ENCODE data around the gene PTBP1.

The PTBP1 gene

GRCh38 chr19:796692-797527 is at the start of gene PTBP1:
Gene PTBP1 (plus strand): TSS chr19:797452. CDS start chr19:797498, 46 bp downstream.
- DNase-seq: peak; percentile 100

- no peak for DNase-seq
Measured at GRCh38 chr19:748274-748598, 49.0 kb upstream of the PTBP1 start.

GRCh38 chr19:749811-750210 is 47.4 kb upstream of the PTBP1 start:
- DNase-seq: no peak

- no peak for DNase-seq
Measured at GRCh38 chr19:750640-751423, 46.4 kb upstream of the PTBP1 start, which contains the start of gene MISP. Gene MISP (plus strand): TSS chr19:751112. CDS start chr19:756947, 5,835 bp downstream.

- peak; percentile 81 for DNase-seq
Measured at GRCh38 chr19:751501-752341, 45.5 kb upstream of the PTBP1 start.

GRCh38 chr19:752652-753517 is 44.4 kb upstream of the PTBP1 start:
- peak; percentile 83 for DNase-seq

GRCh38 chr19:754530-754929 is 42.7 kb upstream of the PTBP1 start:
- DNase-seq: no peak

GRCh38 chr19:755063-755462 is 42.2 kb upstream of the PTBP1 start:
- DNase-seq: no peak

- no peak for DNase-seq
Measured at GRCh38 chr19:756236-756635, 41.0 kb upstream of the PTBP1 start.

- DNase-seq: no peak
Measured at GRCh38 chr19:756821-757688, 40.2 kb upstream of the PTBP1 start.

GRCh38 chr19:757811-758668 is 39.2 kb upstream of the PTBP1 start:
- DNase-seq: no peak

- no peak for DNase-seq
Measured at GRCh38 chr19:763181-763580, 34.1 kb upstream of the PTBP1 start.

- DNase-seq: no peak
Measured at GRCh38 chr19:763869-764268, 33.4 kb upstream of the PTBP1 start.

- DNase-seq: no peak
Measured at GRCh38 chr19:764301-764700, 33.0 kb upstream of the PTBP1 start.

- no peak for DNase-seq
Measured at GRCh38 chr19:765179-765738, 32.0 kb upstream of the PTBP1 start.

- DNase-seq: peak; percentile 93
Measured at GRCh38 chr19:768424-768823, 28.8 kb upstream of the PTBP1 start.

- DNase-seq: no peak
Measured at GRCh38 chr19:769616-770015, 27.6 kb upstream of the PTBP1 start.

- DNase-seq: no peak
Measured at GRCh38 chr19:771332-771785, 25.9 kb upstream of the PTBP1 start.

GRCh38 chr19:772063-772462 is 25.2 kb upstream of the PTBP1 start:
- DNase-seq: no peak
